Peyer's patch (tissue), 4 donors: ENCODE results near the gene RRP9. TPM values are rescaled to one million over a fixed set of nuclear protein-coding genes. Genes with fewer than 3 reads are reported as not detected.
"Not testable (repeated sequence)": the region's sequence is repeated elsewhere in the genome, so short reads cannot be mapped to it uniquely, and the experiment has no call there.

ENCODE experiments used
- DNase-seq, 3 donors: peaks; one replicate each; pipeline ENCODE4 v3.0.0-alpha.2; 2017 to 2019
- H3K27ac ChIP-seq, 4 donors: fragments of 200-600 bp; sonication (generic); one replicate each; pipeline ENCODE4 v1.5.1; 2016 to 2019
- H3K27me3 ChIP-seq, 2 donors: fragments of 200-600 bp; sonication (generic); one replicate each; pipeline ENCODE4 v1.5.1; 2019
- H3K36me3 ChIP-seq, 3 donors: fragments of 200-600 bp; sonication (generic); one replicate each; pipeline ENCODE4 v1.5.1; 2016 to 2019
- H3K4me1 ChIP-seq, 4 donors: fragments of 200-600 bp; sonication (generic); one replicate each; pipeline ENCODE4 v1.5.1; 2016 to 2019
- H3K4me3 ChIP-seq, 4 donors: fragments of 200-600 bp; sonication (generic); 1 replicate in 3 of 4; 2 replicates in 1 of 4; pipeline ENCODE4 v1.5.1; 2016 to 2019; ENCODE audit warnings: mild to moderate bottlenecking in 1 of 4
- H3K9me3 ChIP-seq, 4 donors: fragments of 200-600 bp; sonication (generic); one replicate each; pipeline ENCODE4 v1.5.1; 2016 to 2019; ENCODE audit warnings: mild to moderate bottlenecking in 1 of 4
- POLR2A ChIP-seq, 2 donors: fragments of 450-650 bp; IDR thresholded peaks; one replicate each; pipeline ENCODE4 v1.5.1; 2017; ENCODE audit warnings: antibody characterized with exemption in 2 of 2, mild to moderate bottlenecking in 2 of 2, moderate library complexity in 2 of 2
- total RNA-seq, 4 donors: library from RNA; depleted of rRNA; stranded (reverse); fragments of >200 nt; gene quantifications; one replicate each; pipeline ENCODE4 v1.1.0, GENCODE V29; 2016
- TF ChIP-seq, protein P1 (sequence below), 6 experiments: fragments of 450-650 bp in 4 of 6; fragments of 200-600 bp in 2 of 6; sonication (generic) in 1 of 6; IDR thresholded peaks; one replicate each; pipeline ENCODE4 v1.5.1; 2017 to 2019; ENCODE audit warnings: antibody characterized with exemption in 6 of 6, mild to moderate bottlenecking in 3 of 6, moderate library complexity in 1 of 6

Gene RRP9
- total RNA-seq, 4 donors from 2014 or later = 4.7 to 17.3 (median 7.7) TPM

DNA sequence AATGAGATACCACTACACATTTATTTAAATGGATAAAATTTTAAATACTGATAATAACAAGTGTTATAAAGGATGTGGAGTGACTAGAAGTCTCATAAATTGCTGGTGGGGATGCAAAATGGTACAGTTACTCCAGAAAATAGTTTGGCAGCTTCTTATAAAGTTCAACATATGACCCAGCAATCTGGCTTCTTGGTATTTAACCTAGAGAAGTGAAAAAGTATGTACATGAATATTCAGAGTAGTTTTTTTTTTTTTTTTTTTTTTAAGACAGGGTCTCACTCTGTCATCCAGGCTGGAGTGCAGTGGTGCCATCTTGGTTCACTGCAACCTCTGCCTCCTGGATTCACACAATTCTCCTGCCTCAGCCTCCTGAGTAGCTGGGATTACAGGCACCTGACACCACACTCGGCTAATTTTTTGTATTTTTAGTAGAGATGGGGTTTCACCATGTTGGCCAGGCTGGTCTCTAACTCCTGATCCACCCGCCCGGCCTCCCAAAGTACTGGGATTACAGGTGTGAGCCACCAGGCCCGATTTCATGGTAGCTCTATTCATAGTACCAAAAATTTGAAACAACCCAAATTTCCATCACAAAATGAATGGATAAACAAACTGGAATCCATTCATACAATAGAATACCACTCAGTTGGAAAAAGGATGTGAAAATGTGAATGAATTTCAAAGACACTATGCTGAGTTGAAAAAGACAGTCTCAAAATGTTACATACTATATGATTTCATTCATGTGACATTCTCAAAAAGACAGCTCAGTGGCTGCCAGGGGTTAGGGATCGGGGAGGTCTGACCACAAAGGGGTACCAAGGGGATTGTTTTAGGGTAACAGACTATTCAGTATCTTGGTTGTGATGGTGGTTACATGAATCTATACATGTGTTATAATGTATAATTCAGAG is 14.4 kb downstream of the RRP9 start:
- no peak for DNase-seq
- TF ChIP-seq, protein P1, sequence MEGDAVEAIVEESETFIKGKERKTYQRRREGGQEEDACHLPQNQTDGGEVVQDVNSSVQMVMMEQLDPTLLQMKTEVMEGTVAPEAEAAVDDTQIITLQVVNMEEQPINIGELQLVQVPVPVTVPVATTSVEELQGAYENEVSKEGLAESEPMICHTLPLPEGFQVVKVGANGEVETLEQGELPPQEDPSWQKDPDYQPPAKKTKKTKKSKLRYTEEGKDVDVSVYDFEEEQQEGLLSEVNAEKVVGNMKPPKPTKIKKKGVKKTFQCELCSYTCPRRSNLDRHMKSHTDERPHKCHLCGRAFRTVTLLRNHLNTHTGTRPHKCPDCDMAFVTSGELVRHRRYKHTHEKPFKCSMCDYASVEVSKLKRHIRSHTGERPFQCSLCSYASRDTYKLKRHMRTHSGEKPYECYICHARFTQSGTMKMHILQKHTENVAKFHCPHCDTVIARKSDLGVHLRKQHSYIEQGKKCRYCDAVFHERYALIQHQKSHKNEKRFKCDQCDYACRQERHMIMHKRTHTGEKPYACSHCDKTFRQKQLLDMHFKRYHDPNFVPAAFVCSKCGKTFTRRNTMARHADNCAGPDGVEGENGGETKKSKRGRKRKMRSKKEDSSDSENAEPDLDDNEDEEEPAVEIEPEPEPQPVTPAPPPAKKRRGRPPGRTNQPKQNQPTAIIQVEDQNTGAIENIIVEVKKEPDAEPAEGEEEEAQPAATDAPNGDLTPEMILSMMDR (IDR thresholded peaks at IDR 0.05) = no peak
- no peak for TF ChIP-seq POLR2A (IDR thresholded peaks at IDR 0.05)
- Histone ChIP-seq H3K27me3 (no peaks in the 10 kb centered on the region), H3K4me3 (no peak overlapping the region), H3K9me3 (no peaks in the 10 kb centered on the region), H3K4me1 (no peaks in the 10 kb centered on the region), H3K36me3 (peaks cover 0 to under 1% (median 0%) of the 10 kb centered on the region in 3 donors), H3K27ac (no peak overlapping the region)

DNA sequence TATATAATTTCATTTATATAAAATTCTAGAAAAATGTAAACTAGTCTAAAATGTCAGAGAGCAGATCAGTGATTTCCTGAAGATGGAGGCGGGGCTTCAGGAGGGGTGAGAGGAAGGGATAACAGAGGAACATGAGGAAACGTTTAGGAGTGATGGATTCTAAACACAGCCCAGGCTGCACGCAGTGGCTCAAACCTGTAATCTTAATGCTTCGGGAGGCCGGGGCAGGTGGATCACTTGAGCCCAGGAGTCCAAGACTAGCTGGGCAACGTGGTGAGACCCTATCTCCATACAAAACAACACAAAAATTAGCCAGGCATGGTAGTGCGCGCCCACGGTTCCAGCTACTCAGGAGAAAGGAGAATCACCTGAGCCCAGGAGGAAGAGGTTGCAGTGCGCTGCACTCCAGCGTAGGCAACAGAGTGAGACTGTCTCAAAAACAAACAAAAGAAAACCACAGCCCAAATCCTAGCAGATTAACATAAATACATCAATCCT is 20.6 kb downstream of the RRP9 start:
- Histone ChIP-seq H3K36me3 (no peaks in the 10 kb centered on the region), H3K9me3 (no peaks in the 10 kb centered on the region), H3K4me3 (no peak overlapping the region), H3K27me3 (no peaks in the 10 kb centered on the region), H3K27ac (no peak overlapping the region), H3K4me1 (no peaks in the 10 kb centered on the region)
- TF ChIP-seq POLR2A (IDR thresholded peaks at IDR 0.05) = no peak
- TF ChIP-seq, protein P1 (IDR thresholded peaks at IDR 0.05) = no peak
- DNase-seq = no peak

GRCh38 chr3:51916418-51916817 is 25.3 kb downstream of the RRP9 start:
- Histone ChIP-seq H3K36me3 (no peaks in the 10 kb centered on the region), H3K9me3 (no peaks in the 10 kb centered on the region), H3K27me3 (no peaks in the 10 kb centered on the region), H3K4me1 (no peaks in the 10 kb centered on the region), H3K4me3 (no peak overlapping the region), H3K27ac (no peak overlapping the region)
- no peak for TF ChIP-seq POLR2A (IDR thresholded peaks at IDR 0.05)
- TF ChIP-seq, protein P1 (IDR thresholded peaks at IDR 0.05) = no peak
- DNase-seq = no peak

- Histone ChIP-seq H3K9me3 (no peaks in the 10 kb centered on the region), H3K4me1 (no peaks in the 10 kb centered on the region), H3K36me3 (no peaks in the 10 kb centered on the region), H3K27me3 (no peaks in the 10 kb centered on the region), H3K27ac (no peak overlapping the region), H3K4me3 (no peak overlapping the region)
- TF ChIP-seq, protein P1 (IDR thresholded peaks at IDR 0.05) = no peak
- TF ChIP-seq POLR2A (IDR thresholded peaks at IDR 0.05) = no peak
- no peak for DNase-seq
These were observed 33.7 kb downstream of the RRP9 start for GRCh38 chr3:51908026-51908425.

DNA sequence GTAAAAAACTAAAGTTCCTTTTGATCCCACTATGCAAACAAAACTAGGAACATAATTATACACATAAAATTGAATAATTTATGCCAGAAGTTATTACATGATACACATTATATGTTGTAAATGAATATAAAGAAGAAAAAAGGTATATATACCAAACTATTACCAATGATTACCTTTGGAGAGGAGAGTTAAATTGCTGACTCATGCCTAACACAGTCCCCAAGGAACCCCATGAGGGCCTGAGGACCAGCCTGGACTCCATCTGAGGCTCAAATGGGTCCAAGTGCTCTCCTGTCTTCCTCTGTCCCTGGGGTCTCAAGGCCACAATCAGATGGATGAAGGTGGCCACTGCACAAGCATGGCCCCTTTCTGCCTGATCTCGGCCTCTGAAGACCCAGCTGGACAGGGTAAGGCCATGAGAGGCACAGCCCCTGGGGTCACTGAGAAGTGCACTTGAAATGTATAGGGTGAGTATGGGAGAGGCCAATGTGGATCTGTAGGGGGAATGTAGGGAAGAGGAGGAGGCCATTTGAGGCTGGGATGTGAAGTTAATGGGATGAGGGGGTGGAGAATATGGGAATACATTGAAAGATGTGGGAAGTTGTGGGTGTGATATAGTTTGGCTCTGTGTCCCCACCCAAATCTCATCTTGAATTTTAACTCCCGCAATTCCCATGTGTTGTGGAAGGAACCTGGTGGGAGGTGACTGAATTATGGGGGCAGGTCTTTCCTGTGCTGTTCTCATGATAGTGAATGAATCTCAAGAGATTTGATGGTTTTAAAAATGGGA is 37.5 kb downstream of the RRP9 start:
- Histone ChIP-seq H3K27me3 (no peaks in the 10 kb centered on the region), H3K36me3 (no peaks in the 10 kb centered on the region), H3K4me3 (no peak overlapping the region), H3K4me1 (no peaks in the 10 kb centered on the region), H3K9me3 (no peaks in the 10 kb centered on the region), H3K27ac (no peak overlapping the region)
- no peak for DNase-seq
- TF ChIP-seq, protein P1 (IDR thresholded peaks at IDR 0.05) = no peak
- TF ChIP-seq POLR2A (IDR thresholded peaks at IDR 0.05) = no peak

DNA sequence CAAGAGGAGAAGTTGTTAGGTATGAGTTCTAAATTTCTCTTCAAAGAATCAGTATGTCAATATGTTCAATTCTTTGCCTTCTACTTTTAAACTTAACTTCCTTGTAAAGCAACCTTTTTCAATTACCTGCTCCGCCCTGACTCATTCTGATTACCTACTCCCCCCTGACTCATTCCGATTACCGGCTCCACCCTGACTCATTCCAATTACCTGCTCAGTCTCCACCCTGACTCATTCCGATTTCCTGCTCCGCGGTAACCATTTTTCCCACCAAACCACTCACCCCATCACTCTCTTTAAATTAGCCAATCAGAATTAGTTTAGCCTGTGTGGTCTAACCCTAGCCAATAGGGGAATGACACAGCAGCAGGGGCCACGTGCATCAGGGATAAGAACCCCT is 39.3 kb downstream of the RRP9 start:
- not testable (repeated sequence) for H3K4me3 ChIP-seq, H3K27ac ChIP-seq, H3K36me3 ChIP-seq, H3K4me1 ChIP-seq, H3K27me3 ChIP-seq, H3K9me3 ChIP-seq
- peak in 1 of 3 donors; percentile 50 for DNase-seq

GRCh38 chr3:51900043-51900442 is 41.7 kb downstream of the RRP9 start:
- H3K9me3 ChIP-seq, H3K27me3 ChIP-seq, H3K4me1 ChIP-seq, DNase-seq, H3K4me3 ChIP-seq, H3K36me3 ChIP-seq, H3K27ac ChIP-seq: not testable (repeated sequence)
